Measurements from ENCODE around the gene ZWINT. TPM values are rescaled to one million over a fixed set of nuclear protein-coding genes. Genes with fewer than 3 reads are reported as not detected.

The ZWINT gene
- total and polyA plus RNA-seq, 8 donors, result 4.5 to 33.0 (median 13.6) TPM

GRCh38 chr10:56360583-56360966 is 484 bp downstream of the ZWINT start:
- peak overlapping the region; percentile 56 to 86 (median 72) for H3K4me3 ChIP-seq
- peaks cover 0 to 12% (median 0%) of the 10 kb centered on the region in 4 donors for H3K36me3 ChIP-seq
- no peaks in the 10 kb centered on the region for H3K9me3 ChIP-seq
- no peak for TF ChIP-seq POLR2A (IDR thresholded peaks at IDR 0.05)
- no peak for TF ChIP-seq POLR2AphosphoS5 (IDR thresholded peaks at IDR 0.05)
- no peak for TF ChIP-seq CTCF (IDR thresholded peaks at IDR 0.05)
- no peak for TF ChIP-seq EP300 (IDR thresholded peaks at IDR 0.05)
- intact Hi-C loops (cut with DNase I; ENCODE audit: low total_unique reads), result no loop called here
- H3K27ac ChIP-seq, result peak overlapping the region in 1 of 5 donors; percentile 65
- peaks cover 12 to 20% (median 17%) of the 10 kb centered on the region in 4 donors for H3K4me1 ChIP-seq
- H3K27me3 ChIP-seq, result no peaks in the 10 kb centered on the region
- no peak for DNase-seq
- 4 to 7% (median 6%) methylated on average over 6 of the region's 6 CpGs for WGBS, 5 donors

DNA sequence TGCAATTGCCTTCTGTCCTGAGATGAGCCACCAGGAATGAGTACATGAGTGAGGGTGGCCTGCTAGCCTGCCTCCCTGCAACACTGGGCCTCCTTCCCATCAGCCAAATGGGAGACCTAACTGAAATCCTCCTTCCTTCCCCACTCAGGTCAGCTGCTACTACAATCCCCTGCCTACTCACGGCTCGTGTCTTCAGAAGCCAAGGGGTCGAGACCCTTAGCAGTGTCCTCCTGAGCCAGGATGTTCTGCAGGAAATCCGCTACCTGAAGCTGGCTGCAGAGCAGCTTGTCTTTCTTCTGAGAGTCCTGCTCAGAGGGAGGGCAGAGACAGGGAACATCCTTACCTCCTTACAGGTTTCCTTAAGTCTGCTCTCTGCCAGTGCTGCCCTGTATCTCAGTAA is 1.2 kb downstream of the ZWINT start:
- no peak for DNase-seq
- Histone ChIP-seq H3K9me3 (no peaks in the 10 kb centered on the region), H3K4me1 (peaks cover 12 to 20% (median 17%) of the 10 kb centered on the region in 4 donors), H3K4me3 (peak overlapping the region in 2 of 4 donors; percentile 72 to 73), H3K27ac (no peak overlapping the region), H3K27me3 (no peaks in the 10 kb centered on the region), H3K36me3 (peaks cover 0 to 12% (median 0%) of the 10 kb centered on the region in 4 donors)
- no peak for TF ChIP-seq CTCF (IDR thresholded peaks at IDR 0.05)
- no peak for TF ChIP-seq EP300 (IDR thresholded peaks at IDR 0.05)
- no peak for TF ChIP-seq POLR2AphosphoS5 (IDR thresholded peaks at IDR 0.05)
- no peak for TF ChIP-seq POLR2A (IDR thresholded peaks at IDR 0.05)
- intact Hi-C loops (cut with DNase I; ENCODE audit: low total_unique reads), result no loop called here
- WGBS, 5 donors, result 88 to 96% (median 92%) methylated on average over 4 of the region's 4 CpGs

DNA sequence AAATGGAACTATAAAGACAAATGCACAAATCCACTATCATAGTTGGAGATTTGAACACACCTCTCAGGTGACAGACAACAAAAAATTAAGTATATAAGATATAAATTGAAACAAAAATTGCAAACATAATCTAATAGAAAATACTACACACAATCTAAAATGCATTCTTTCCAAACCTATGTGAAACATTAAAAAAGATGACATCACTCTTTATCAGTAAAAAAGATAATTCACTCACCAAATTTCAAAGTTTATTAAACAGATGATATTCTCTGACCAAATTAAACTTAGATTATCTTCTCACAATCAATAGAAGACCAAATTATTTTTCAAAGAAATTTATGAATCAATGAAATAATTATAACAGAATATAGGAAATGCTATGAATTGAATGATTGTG is 4.0 kb downstream of the ZWINT start:
- intact Hi-C loops (cut with DNase I; ENCODE audit: low total_unique reads), result no loop called here
- H3K4me3 ChIP-seq, result no peak overlapping the region
- peaks cover 0 to 12% (median 0%) of the 10 kb centered on the region in 4 donors for H3K36me3 ChIP-seq

GRCh38 chr10:56351909-56352630 is 9.0 kb downstream of the ZWINT start:
- intact Hi-C loops (cut with DNase I; ENCODE audit: low total_unique reads), result no loop called here
- H3K4me1 ChIP-seq, result no peaks in the 10 kb centered on the region
- TF ChIP-seq EP300 (IDR thresholded peaks at IDR 0.05), result no peak
- TF ChIP-seq POLR2AphosphoS5 (IDR thresholded peaks at IDR 0.05), result no peak
- no peak for TF ChIP-seq CTCF (IDR thresholded peaks at IDR 0.05)
- TF ChIP-seq POLR2A (IDR thresholded peaks at IDR 0.05), result no peak
- H3K27me3 ChIP-seq, result no peaks in the 10 kb centered on the region
- no peaks in the 10 kb centered on the region for H3K9me3 ChIP-seq
- WGBS, 5 donors, result 93 to 95% (median 94%) methylated on average over 20 of the region's 20 CpGs
- H3K27ac ChIP-seq, result no peak overlapping the region
- H3K4me3 ChIP-seq, result no peak overlapping the region
- no peak for DNase-seq
- no peaks in the 10 kb centered on the region for H3K36me3 ChIP-seq

More for the DNA sequence above, 4.0 kb downstream of the ZWINT start:
- Histone ChIP-seq H3K27me3 (no peaks in the 10 kb centered on the region), H3K4me1 (peaks cover 11 to 17% (median 15%) of the 10 kb centered on the region in 4 donors), H3K27ac (no peak overlapping the region), H3K9me3 (no peaks in the 10 kb centered on the region)
- TF ChIP-seq POLR2A (IDR thresholded peaks at IDR 0.05) (no peak), POLR2AphosphoS5 (IDR thresholded peaks at IDR 0.05) (no peak)
- no peak for DNase-seq

GRCh38 chr10:56349611-56350010 is 11.4 kb downstream of the ZWINT start:
- Histone ChIP-seq H3K36me3 (no peaks in the 10 kb centered on the region), H3K27me3 (no peaks in the 10 kb centered on the region), H3K4me1 (no peaks in the 10 kb centered on the region), H3K27ac (no peak overlapping the region), H3K4me3 (no peak overlapping the region), H3K9me3 (no peaks in the 10 kb centered on the region)
- intact Hi-C loops (cut with DNase I; ENCODE audit: low total_unique reads), result no loop called here
- TF ChIP-seq CTCF (IDR thresholded peaks at IDR 0.05), result no peak
- no peak for DNase-seq
- 81 to 92% (median 86%) methylated on average over 1 of the region's 1 CpG for WGBS, 5 donors

All from stomach (tissue), 9 donors.